ENCODE data around the gene ZBTB7A.

Gene ZBTB7A

DNA sequence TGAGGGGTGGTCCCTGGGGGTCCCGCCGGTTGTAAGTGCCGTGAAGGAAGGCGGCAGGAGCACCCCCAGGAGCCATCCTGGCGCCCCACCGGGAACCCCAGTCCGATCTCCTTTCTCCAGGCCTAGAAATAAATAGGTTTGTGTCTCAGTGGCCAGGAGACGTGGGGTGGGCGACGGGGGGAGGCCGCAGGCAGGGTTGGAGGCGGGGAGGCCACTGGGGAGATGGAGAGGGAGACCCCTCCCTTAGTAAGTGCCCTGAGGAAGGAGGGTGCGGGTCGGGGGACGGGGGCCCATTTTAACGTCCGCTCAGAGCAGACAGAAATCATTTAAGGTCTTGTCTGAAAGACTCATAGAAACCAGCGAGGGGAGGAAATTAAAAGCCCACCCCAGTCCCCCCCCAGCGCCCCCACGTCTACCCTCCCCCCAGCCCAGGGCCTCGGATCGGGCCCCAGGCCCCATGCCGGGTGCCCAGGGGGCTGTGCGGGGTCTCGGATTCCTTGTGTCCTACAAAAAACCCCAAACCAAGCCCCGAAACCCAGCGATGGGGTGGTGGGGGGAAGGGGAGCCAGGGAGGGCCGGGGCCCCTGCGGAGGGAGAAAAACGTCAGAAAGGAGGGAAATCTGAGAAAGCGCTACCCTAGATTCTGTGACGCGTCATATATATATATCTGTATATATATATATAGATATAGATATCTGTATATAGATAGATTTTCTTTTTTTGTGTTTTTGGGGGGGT, 19.6 kb downstream of the ZBTB7A start:
- TF ChIP-seq, protein P1, sequence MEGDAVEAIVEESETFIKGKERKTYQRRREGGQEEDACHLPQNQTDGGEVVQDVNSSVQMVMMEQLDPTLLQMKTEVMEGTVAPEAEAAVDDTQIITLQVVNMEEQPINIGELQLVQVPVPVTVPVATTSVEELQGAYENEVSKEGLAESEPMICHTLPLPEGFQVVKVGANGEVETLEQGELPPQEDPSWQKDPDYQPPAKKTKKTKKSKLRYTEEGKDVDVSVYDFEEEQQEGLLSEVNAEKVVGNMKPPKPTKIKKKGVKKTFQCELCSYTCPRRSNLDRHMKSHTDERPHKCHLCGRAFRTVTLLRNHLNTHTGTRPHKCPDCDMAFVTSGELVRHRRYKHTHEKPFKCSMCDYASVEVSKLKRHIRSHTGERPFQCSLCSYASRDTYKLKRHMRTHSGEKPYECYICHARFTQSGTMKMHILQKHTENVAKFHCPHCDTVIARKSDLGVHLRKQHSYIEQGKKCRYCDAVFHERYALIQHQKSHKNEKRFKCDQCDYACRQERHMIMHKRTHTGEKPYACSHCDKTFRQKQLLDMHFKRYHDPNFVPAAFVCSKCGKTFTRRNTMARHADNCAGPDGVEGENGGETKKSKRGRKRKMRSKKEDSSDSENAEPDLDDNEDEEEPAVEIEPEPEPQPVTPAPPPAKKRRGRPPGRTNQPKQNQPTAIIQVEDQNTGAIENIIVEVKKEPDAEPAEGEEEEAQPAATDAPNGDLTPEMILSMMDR (IDR thresholded peaks at IDR 0.05; ENCODE audit: low read depth, low read length), result no peak
- in situ Hi-C loops (cut with HindIII; ENCODE audit: low sequenced_read_pairs), result no loop called here
- no peak for DNase-seq (ENCODE audit: low read depth, low spot score)
- H3K4me3 ChIP-seq (ENCODE audit: low read depth, low read length), result no peak overlapping the region

DNA sequence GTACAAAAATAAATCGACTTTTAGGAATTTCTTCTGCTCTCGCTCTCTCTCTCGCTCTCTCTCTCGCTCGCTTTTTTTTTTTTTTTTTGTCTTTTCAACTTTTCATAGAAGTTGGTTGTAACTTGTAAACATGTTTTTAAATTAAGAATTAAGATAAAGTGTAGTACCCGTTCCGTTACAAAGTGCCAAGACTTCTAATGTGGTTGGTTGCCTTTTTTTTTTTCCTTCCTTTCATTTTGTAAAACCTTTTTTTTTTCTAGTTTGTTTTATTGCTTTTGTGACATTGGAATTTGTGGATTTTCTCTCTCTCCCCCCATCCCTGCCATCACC, 20.4 kb downstream of the ZBTB7A start:
- no peak for DNase-seq (ENCODE audit: low read depth, low spot score)
- in situ Hi-C loops (cut with HindIII; ENCODE audit: low sequenced_read_pairs), result no loop called here
- H3K4me3 ChIP-seq (ENCODE audit: low read depth, low read length), result no peak overlapping the region
- TF ChIP-seq, protein P1 (IDR thresholded peaks at IDR 0.05; ENCODE audit: low read depth, low read length), result no peak

DNA sequence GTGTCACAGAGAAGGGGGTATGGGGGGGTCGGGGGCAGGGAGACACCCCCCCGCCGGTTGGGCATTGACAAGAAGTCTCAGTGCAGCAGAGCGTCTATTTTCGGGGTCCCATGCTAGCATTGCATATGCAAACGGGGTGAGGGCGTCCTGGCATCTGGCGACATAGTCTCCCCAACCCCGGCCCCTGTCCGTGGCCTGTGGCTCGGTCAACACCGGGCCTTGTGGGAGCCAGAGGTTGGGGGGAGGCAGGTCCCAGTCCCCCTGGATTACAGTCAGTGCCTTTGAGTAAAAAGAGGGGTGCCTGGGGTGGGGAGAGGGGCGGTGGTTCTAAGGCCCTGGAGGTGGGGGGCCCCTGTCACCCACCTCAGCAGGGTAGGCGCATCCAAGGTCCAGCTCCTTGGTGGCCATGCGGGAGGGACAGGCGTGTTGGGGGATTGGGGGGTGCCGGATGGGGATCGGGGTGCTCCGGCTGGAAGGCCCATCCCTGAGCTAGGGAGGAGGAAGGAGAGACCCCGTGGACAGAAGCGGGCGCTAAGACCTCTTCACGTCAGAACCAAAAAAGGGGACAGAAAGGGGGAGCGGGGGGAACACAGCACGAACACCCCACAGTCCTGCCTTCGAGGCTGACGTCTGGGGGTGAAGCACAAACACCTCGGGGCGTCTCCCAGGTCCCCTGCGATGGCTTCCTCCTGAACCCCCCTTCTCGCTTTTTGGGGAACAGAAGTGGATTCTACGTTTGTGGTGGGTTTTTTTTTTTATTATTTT, 20.9 kb downstream of the ZBTB7A start:
- in situ Hi-C loops (cut with HindIII; ENCODE audit: low sequenced_read_pairs), result no loop called here
- H3K4me3 ChIP-seq (ENCODE audit: low read depth, low read length), result no peak overlapping the region
- no peak for DNase-seq (ENCODE audit: low read depth, low spot score)
- TF ChIP-seq, protein P1 (IDR thresholded peaks at IDR 0.05; ENCODE audit: low read depth, low read length), result no peak

DNA sequence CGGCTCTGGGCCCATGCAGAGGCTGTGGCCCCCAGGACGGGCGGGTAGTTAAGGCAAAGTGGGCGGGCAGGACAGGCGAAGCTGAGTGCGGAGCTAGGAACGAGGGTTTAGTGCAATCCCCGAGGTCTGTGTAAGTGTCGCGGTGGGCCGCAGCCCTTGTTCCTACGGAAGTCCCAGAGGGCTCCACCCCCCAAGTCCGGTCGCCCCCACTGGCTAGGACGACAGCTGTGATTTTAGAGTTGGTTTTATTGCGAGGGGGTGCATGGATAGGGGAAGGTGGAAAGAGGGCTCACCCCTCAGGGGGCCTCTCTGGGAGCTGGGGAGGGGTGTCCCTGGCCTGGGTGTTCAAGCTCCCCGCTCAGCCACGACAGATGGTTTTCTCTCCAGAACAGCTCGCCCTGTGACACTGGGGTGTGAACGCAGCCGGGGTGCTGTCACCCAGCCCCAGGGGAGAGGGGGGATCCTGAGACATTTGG, 21.7 kb downstream of the ZBTB7A start:
- no peak for DNase-seq (ENCODE audit: low read depth, low spot score)
- in situ Hi-C loops (cut with HindIII; ENCODE audit: low sequenced_read_pairs), result no loop called here
- H3K4me3 ChIP-seq (ENCODE audit: low read depth, low read length), result no peak overlapping the region
- TF ChIP-seq, protein P1 (IDR thresholded peaks at IDR 0.05; ENCODE audit: low read depth, low read length), result no peak

DNA sequence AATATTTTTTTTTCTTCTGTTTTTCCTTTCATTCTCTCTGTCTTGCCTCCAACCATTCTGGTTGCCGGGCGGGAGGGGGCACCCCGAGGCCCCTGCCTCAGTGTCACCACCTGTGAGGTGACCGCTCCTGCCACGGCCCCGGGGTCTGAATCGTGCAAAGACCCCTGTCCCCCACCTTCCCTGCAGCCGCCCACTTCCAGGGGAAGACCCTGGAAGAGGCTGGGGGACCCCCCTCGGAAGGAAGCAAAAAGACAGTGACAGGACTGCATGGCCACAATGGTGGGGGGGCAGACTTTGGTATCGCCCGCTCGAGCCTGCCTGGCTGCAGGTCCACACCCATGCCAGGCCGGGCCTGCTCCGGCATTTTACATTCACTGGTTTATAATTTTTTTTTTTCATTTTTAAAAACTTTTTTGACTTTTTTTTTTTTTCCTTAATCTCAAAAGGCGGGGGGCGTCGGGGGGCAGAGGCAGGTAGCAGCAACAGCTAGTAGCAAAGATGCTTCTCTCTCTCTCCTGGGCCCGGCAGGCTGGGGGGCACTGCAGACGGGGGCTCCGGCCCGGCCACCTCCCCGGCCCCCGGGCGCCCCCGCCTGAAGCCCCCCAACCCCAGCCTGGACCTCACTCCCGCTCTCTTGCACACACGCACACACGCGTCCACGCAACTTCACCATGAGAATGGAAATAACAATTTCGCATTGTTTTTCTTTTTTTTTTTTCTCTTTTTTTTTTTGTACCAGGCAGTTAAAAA, 22.6 kb downstream of the ZBTB7A start:
- in situ Hi-C loops (cut with HindIII; ENCODE audit: low sequenced_read_pairs), result no loop called here
- TF ChIP-seq, protein P1 (IDR thresholded peaks at IDR 0.05; ENCODE audit: low read depth, low read length), result no peak

DNA sequence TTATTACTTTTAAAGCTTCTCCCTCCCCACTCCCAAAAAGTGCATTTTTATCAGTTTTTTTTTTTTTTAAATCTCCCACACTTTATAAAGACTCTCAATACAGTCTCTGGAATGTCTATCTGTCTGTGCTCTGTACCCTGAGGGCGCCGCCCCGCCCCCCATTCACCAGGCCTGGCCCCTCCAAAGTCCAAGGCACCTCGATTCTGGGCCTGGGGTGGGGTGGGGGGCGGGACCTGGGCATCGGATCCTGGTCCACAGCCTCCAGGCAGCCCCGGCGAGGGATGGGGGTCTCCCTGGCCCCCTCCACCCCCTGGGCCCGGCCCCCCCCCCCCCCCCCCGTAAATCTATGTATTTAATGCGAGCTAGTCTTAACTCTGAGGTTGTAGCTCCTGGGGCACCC, 23.3 kb downstream of the ZBTB7A start:
- no peak for DNase-seq (ENCODE audit: low read depth, low spot score)
- TF ChIP-seq, protein P1 (IDR thresholded peaks at IDR 0.05; ENCODE audit: low read depth, low read length), result no peak
- H3K4me3 ChIP-seq (ENCODE audit: low read depth, low read length), result no peak overlapping the region
- in situ Hi-C loops (cut with HindIII; ENCODE audit: low sequenced_read_pairs), result no loop called here

More for the DNA sequence above, 22.6 kb downstream of the ZBTB7A start:
- DNase-seq (ENCODE audit: low read depth, low spot score), result no peak
- H3K4me3 ChIP-seq (ENCODE audit: low read depth, low read length), result no peak overlapping the region

All from astrocyte of the spinal cord (primary cell).